GM19351 (cell line): Measurements from ENCODE around the gene TMEM30B.

Experiments used
- ATAC-seq: cut with Tn5 transposase; IDR thresholded peaks from one replicate; pipeline ENCODE4 v1.9.1; 2021; ENCODE audit warnings: mild to moderate bottlenecking, moderate library complexity; ENCODE audit not compliant: unreplicated experiment

Gene TMEM30B

GRCh38 chr14:61238611-61239245 is 42.4 kb downstream of the TMEM30B start:
- ATAC-seq, result no peak

GRCh38 chr14:61234215-61234916 is 46.8 kb downstream of the TMEM30B start:
- no peak for ATAC-seq

GRCh38 chr14:61233436-61233956 is 47.6 kb downstream of the TMEM30B start:
- no peak for ATAC-seq

GRCh38 chr14:61231810-61232209 is 49.3 kb downstream of the TMEM30B start:
- no peak for ATAC-seq

GRCh38 chr14:61229981-61230380 is 51.2 kb downstream of the TMEM30B start:
- ATAC-seq, result no peak

GRCh38 chr14:61229475-61229888 is 51.7 kb downstream of the TMEM30B start:
- ATAC-seq, result no peak

GRCh38 chr14:61227884-61228591 is 53.1 kb downstream of the TMEM30B start:
- no peak for ATAC-seq
